Mesangial cell (primary cell): ENCODE results near the gene KCNH8. TPM values are rescaled to one million over a fixed set of nuclear protein-coding genes. Genes with fewer than 3 reads are reported as not detected.

ENCODE experiments used
- total RNA-seq: library from RNA; depleted of rRNA; stranded (reverse); fragments of >200 nt; gene quantifications from 2 replicates; pipeline ENCODE4 v1.2.3, GENCODE V29; 2015

Gene KCNH8
- under 0.01 TPM in 2 replicates for total RNA-seq

GRCh38 chr3:19147905-19148767, at the start of gene KCNH8:
Gene KCNH8, plus strand, starts transcription at chr3:19148510. Its CDS starts 210 bp downstream, at chr3:19148720.

